GM18951 (cell line): Measurements from ENCODE around the gene ANXA2.
"Not testable (repeated sequence)": the region's sequence is repeated elsewhere in the genome, so short reads cannot be mapped to it uniquely, and the experiment has no call there.

Source experiments
- POLR2A ChIP-seq: IDR thresholded peaks from 4 replicates; pipeline ENCODE4 v1.6.1; 2011; ENCODE audit warnings: mild to moderate bottlenecking; ENCODE audit not compliant: insufficient read length, insufficient read depth; ENCODE audit errors: extremely low read depth
- in situ Hi-C: fragments of 300-500 bp; cut with MboI; formaldehyde crosslinking; loops from one replicate; pipeline ENCODE4 v1.12.0; 2022; ENCODE audit warnings: low sequenced_read_pairs, mixed read lengths, inconsistent platforms; ENCODE audit not compliant: unreplicated experiment

The ANXA2 gene

GRCh38 chr15:60419753-60420152 is 22.0 kb upstream of the ANXA2 start:
- TF ChIP-seq POLR2A: no peak
- in situ Hi-C loops: no loop called here

- in situ Hi-C loops: no loop called here
- TF ChIP-seq POLR2A: no peak
Measured at GRCh38 chr15:60418096-60418495, 20.3 kb upstream of the ANXA2 start.

- TF ChIP-seq POLR2A: no peak
- in situ Hi-C loops: no loop called here
Measured at GRCh38 chr15:60417112-60417511, 19.3 kb upstream of the ANXA2 start.

- no peak for TF ChIP-seq POLR2A
- in situ Hi-C loops: no loop called here
Measured at GRCh38 chr15:60416484-60416883, 18.7 kb upstream of the ANXA2 start.

GRCh38 chr15:60414016-60414682 is 16.4 kb upstream of the ANXA2 start:
- no peak for TF ChIP-seq POLR2A
- in situ Hi-C loops: no loop called here

GRCh38 chr15:60413231-60413824 is 15.5 kb upstream of the ANXA2 start:
- in situ Hi-C loops: no loop called here
- TF ChIP-seq POLR2A: no peak

GRCh38 chr15:60412807-60413206 is 15.0 kb upstream of the ANXA2 start:
- in situ Hi-C loops: not testable (repeated sequence)

- in situ Hi-C loops: no loop called here
- no peak for TF ChIP-seq POLR2A
Measured at GRCh38 chr15:60411774-60412425, 14.1 kb upstream of the ANXA2 start.

- in situ Hi-C loops: not testable (repeated sequence)
Measured at GRCh38 chr15:60410350-60410749, 12.6 kb upstream of the ANXA2 start.

- no peak for TF ChIP-seq POLR2A
- in situ Hi-C loops: no loop called here
Measured at GRCh38 chr15:60408463-60408981, 10.7 kb upstream of the ANXA2 start.

- TF ChIP-seq POLR2A: no peak
- in situ Hi-C loops: no loop called here
Measured at GRCh38 chr15:60407415-60407805, 9.6 kb upstream of the ANXA2 start.

- no peak for TF ChIP-seq POLR2A
- in situ Hi-C loops: no loop called here
Measured at GRCh38 chr15:60406513-60407414, 9.0 kb upstream of the ANXA2 start.

GRCh38 chr15:60405399-60405798 is 7.6 kb upstream of the ANXA2 start:
- TF ChIP-seq POLR2A: no peak
- in situ Hi-C loops: no loop called here

GRCh38 chr15:60404351-60404750 is 6.6 kb upstream of the ANXA2 start:
- in situ Hi-C loops: not testable (repeated sequence)
